H9 (cell line): ENCODE data around the gene DNAJC22. TPM values are rescaled to one million over a fixed set of nuclear protein-coding genes. Genes with fewer than 3 reads are reported as not detected.
A peak's percentile ranks its signal among the peaks of the same experiment; 100 is the strongest.

ENCODE experiments used
- DNase-seq: peaks from one replicate; pipeline ENCODE4 v3.0.0-alpha.2; 2017
- H2AFZ ChIP-seq: one replicate; pipeline ENCODE4 v1.6.1; 2013; ENCODE audit warnings: mild to moderate bottlenecking, low read length, control low read depth, moderate library complexity
- H2AK5ac ChIP-seq: 2 replicates; pipeline ENCODE4 v1.6.1; 2013; ENCODE audit warnings: low read length, control low read depth, mixed read lengths; ENCODE audit not compliant: insufficient read length
- H2BK120ac ChIP-seq: one replicate; pipeline ENCODE4 v1.6.1; 2013; ENCODE audit warnings: low read depth, mild to moderate bottlenecking, low read length, control low read depth, inconsistent platforms; ENCODE audit not compliant: poor library complexity, severe bottlenecking
- H2BK12ac ChIP-seq: 2 replicates; pipeline ENCODE4 v1.6.1; 2013; ENCODE audit warnings: low read length, control low read depth, mixed read lengths, low read depth; ENCODE audit not compliant: insufficient read length
- H2BK15ac ChIP-seq: 2 replicates; pipeline ENCODE4 v1.6.1; 2013; ENCODE audit warnings: low read depth, low read length, control low read depth
- H2BK20ac ChIP-seq: one replicate; pipeline ENCODE4 v1.6.1; 2013; ENCODE audit warnings: low read depth, mild to moderate bottlenecking, low read length, control low read depth, inconsistent platforms; ENCODE audit not compliant: poor library complexity, severe bottlenecking
- H2BK5ac ChIP-seq: 2 replicates; pipeline ENCODE4 v1.6.1; 2013; ENCODE audit warnings: low read length, control low read depth, mixed read lengths; ENCODE audit not compliant: insufficient read length
- H3K14ac ChIP-seq: 2 replicates; pipeline ENCODE4 v1.6.1; 2013; ENCODE audit warnings: low read length, control low read depth; ENCODE audit not compliant: insufficient read depth
- H3K18ac ChIP-seq: 2 replicates; pipeline ENCODE4 v1.6.1; 2013; ENCODE audit warnings: low read depth, mild to moderate bottlenecking, mixed read lengths, low read length, control low read depth; ENCODE audit not compliant: insufficient read length
- H3K23ac ChIP-seq: 2 replicates; pipeline ENCODE4 v1.6.1; 2013; ENCODE audit warnings: low read length, control low read depth, mixed read lengths, low read depth; ENCODE audit not compliant: insufficient read length
- H3K23me2 ChIP-seq: 2 replicates; pipeline ENCODE4 v1.6.1; 2013; ENCODE audit warnings: low read depth, mild to moderate bottlenecking, mixed read lengths, low read length, control low read depth; ENCODE audit not compliant: insufficient read length, poor library complexity, severe bottlenecking
- H3K27ac ChIP-seq: 2 replicates; pipeline ENCODE4 v1.5.1; 2013; ENCODE audit warnings: low read length, control low read depth, mixed read lengths, low read depth; ENCODE audit not compliant: insufficient read length
- H3K27me3 ChIP-seq: 2 replicates; pipeline ENCODE4 v1.6.1; 2013; ENCODE audit warnings: low read length, control low read depth, inconsistent platforms; ENCODE audit not compliant: insufficient read depth
- H3K4ac ChIP-seq: 2 replicates; pipeline ENCODE4 v1.6.1; 2013; ENCODE audit warnings: low read depth, mild to moderate bottlenecking, control low read depth, inconsistent platforms, low read length, moderate library complexity
- H3K4me1 ChIP-seq: 2 replicates; pipeline ENCODE4 v1.6.1; 2013; ENCODE audit warnings: low read length, control low read depth, inconsistent platforms; ENCODE audit not compliant: insufficient read depth
- H3K4me2 ChIP-seq: 2 replicates; pipeline ENCODE4 v1.6.1; 2013; ENCODE audit warnings: low read length, control low read depth, mixed read lengths; ENCODE audit not compliant: insufficient read length, insufficient read depth
- H3K56ac ChIP-seq: 2 replicates; pipeline ENCODE4 v1.6.1; 2013; ENCODE audit warnings: low read depth, mild to moderate bottlenecking, mixed read lengths, low read length, control low read depth; ENCODE audit not compliant: insufficient read length
- H3K79me1 ChIP-seq: 2 replicates; pipeline ENCODE4 v1.6.1; 2013; ENCODE audit warnings: low read depth, mild to moderate bottlenecking, moderate library complexity, low read length, control low read depth, inconsistent platforms; ENCODE audit not compliant: insufficient read depth, poor library complexity, severe bottlenecking
- H3K79me2 ChIP-seq: 2 replicates; pipeline ENCODE4 v1.6.1; 2013; ENCODE audit warnings: low read length, control low read depth, inconsistent platforms; ENCODE audit not compliant: insufficient read depth
- H3K9ac ChIP-seq: 2 replicates; pipeline ENCODE4 v1.6.1; 2013; ENCODE audit warnings: low read length, control low read depth, mixed read lengths; ENCODE audit not compliant: insufficient read length; ENCODE audit errors: extremely low read depth
- H3K9me3 ChIP-seq: one replicate; pipeline ENCODE4 v1.6.1; 2013; ENCODE audit warnings: low read depth, low read length, inconsistent platforms; ENCODE audit not compliant: control insufficient read depth
- H3T11ph ChIP-seq: one replicate; pipeline ENCODE4 v1.6.1; 2013; ENCODE audit warnings: mild to moderate bottlenecking, low read length, control low read depth, inconsistent platforms
- H4K20me1 ChIP-seq: one replicate; pipeline ENCODE4 v1.6.1; 2013; ENCODE audit not compliant: control insufficient read depth, insufficient read length, insufficient read depth
- H4K5ac ChIP-seq: 2 replicates; pipeline ENCODE4 v1.6.1; 2013; ENCODE audit warnings: low read depth, mild to moderate bottlenecking, mixed read lengths, low read length, control low read depth; ENCODE audit not compliant: insufficient read length
- H4K8ac ChIP-seq: replicated peaks from 2 replicates; pipeline ENCODE4 v1.6.1; 2013; ENCODE audit warnings: low read length, control low read depth, mixed read lengths, low read depth; ENCODE audit not compliant: insufficient read length
- H4K91ac ChIP-seq: 2 replicates; pipeline ENCODE4 v1.6.1; 2013; ENCODE audit warnings: low read depth, mild to moderate bottlenecking, moderate library complexity, mixed read lengths, low read length, control low read depth; ENCODE audit not compliant: insufficient read length
- H3K27ac Mint-ChIP-seq, 3 experiments: 2 replicates in 2 of 3; 3 replicates in 1 of 3; pipeline ENCODE4 v1.8.0; 2020 to 2021; ENCODE audit warnings: mixed read lengths in 3 of 3, mild to moderate bottlenecking in 1 of 3, moderate library complexity in 1 of 3
- H3K27me3 Mint-ChIP-seq: 2 replicates; pipeline ENCODE4 v1.8.0; 2021; ENCODE audit warnings: low read depth, mild to moderate bottlenecking, moderate library complexity, mixed read lengths
- H3K36me3 Mint-ChIP-seq, 3 experiments: 2 replicates in 2 of 3; 3 replicates in 1 of 3; pipeline ENCODE4 v1.8.0; 2020 to 2021; ENCODE audit warnings: low read depth in 3 of 3, mixed read lengths in 3 of 3; ENCODE audit not compliant: insufficient read depth in 1 of 3
- H3K4me1 Mint-ChIP-seq, 2 experiments: 2 replicates each; pipeline ENCODE4 v1.8.0; 2020; ENCODE audit warnings: mixed read lengths in 2 of 2
- H3K4me3 Mint-ChIP-seq, 2 experiments: 2 replicates in 1 of 2; 3 replicates in 1 of 2; pipeline ENCODE4 v1.8.0; 2020 to 2021; ENCODE audit warnings: mild to moderate bottlenecking in 2 of 2, mixed read lengths in 2 of 2, moderate library complexity in 1 of 2
- H3K9me3 Mint-ChIP-seq, 2 experiments: 2 replicates in 1 of 2; 3 replicates in 1 of 2; pipeline ENCODE4 v1.8.0; 2020; ENCODE audit warnings: mild to moderate bottlenecking in 2 of 2, mixed read lengths in 2 of 2, moderate library complexity in 1 of 2
- CTCF ChIP-seq: fragments of 200-600 bp; sonication (generic); conservative IDR thresholded peaks from 3 replicates; pipeline ENCODE4 v1.8.0; 2021; ENCODE audit warnings: antibody characterized with exemption, mild to moderate bottlenecking
- WGBS: extraction: QIAGEN DNeasy Blood & Tissue Kit; methylation state at CpG from one replicate; pipeline ENCODE4 v1.1.7; 2013; ENCODE audit warnings: missing lambda C conversion rate, low lambda C conversion rate, mixed read lengths; ENCODE audit not compliant: insufficient read length; ENCODE audit errors: extremely low coverage; 5-methylcytosine and 5-hydroxymethylcytosine counted together
- total RNA-seq: library from RNA; stranded (reverse); gene quantifications from 2 replicates; pipeline ENCODE4 v1.2.1, GENCODE V29; 2021

DNAJC22 gene
- total RNA-seq, 1 experiment from 2014 or later = 3.2 TPM

- Histone ChIP-seq H3K79me2 (no peaks in the 10 kb centered on the region), H2BK12ac (no peak within 1 kb of the TSS), H3K56ac (no peak within 1 kb of the TSS), H4K8ac (no peak within 1 kb of the TSS), H3K27ac (no peak within 1 kb of the TSS), H2BK20ac (no peak within 1 kb of the TSS), H2BK15ac (no peak within 1 kb of the TSS), H4K5ac (no peak within 1 kb of the TSS), H4K20me1 (no peaks in the 10 kb centered on the region), H3K4ac (no peak within 1 kb of the TSS), H2AK5ac (no peak within 1 kb of the TSS), H3K9ac (no peak within 1 kb of the TSS), H3K9me3 (no peaks in the 10 kb centered on the region), H2BK5ac (no peak within 1 kb of the TSS), H3K23me2 (peaks cover 15% of the 10 kb centered on the region), H3K18ac (no peak within 1 kb of the TSS), H3K4me2 (peak within 1 kb of the TSS; percentile 46), H3T11ph (no peak within 1 kb of the TSS), H4K91ac (no peak within 1 kb of the TSS), H3K79me1 (no peaks in the 10 kb centered on the region), H2BK120ac (no peak within 1 kb of the TSS), H3K23ac (no peak within 1 kb of the TSS), H2AFZ (no peak within 1 kb of the TSS), H3K4me1 (peaks cover 4% of the 10 kb centered on the region; the same call in 1 of the 2 replicates), H3K14ac (no peak within 1 kb of the TSS), H3K27me3 (peaks cover 70% of the 10 kb centered on the region)
- WGBS = no CpG with 5 or more reads among the region's 65 CpGs
- peaks cover 92% of the 10 kb centered on the region for H3K27me3 Mint-ChIP-seq
- peaks cover 0 to 3% of the 10 kb centered on the region in 2 experiments; a peak in 2 of 5 replicates for H3K9me3 Mint-ChIP-seq
- peak; percentile 89 for DNase-seq
- H3K27ac Mint-ChIP-seq = no peak within 1 kb of the TSS
- peak within 1 kb of the TSS; percentile 57 to 80 for H3K4me3 Mint-ChIP-seq
- peak; percentile 100 for TF ChIP-seq CTCF
- H3K36me3 Mint-ChIP-seq = no peaks in the 10 kb centered on the region; a peak in 2 of 7 replicates
- peaks cover 39 to 48% of the 10 kb centered on the region in 2 experiments for H3K4me1 Mint-ChIP-seq
These were observed 9.8 kb upstream of the DNAJC22 start, which contains the start of gene C1QL4 for GRCh38 chr12:49336645-49337584. Gene C1QL4 (minus strand): TSS chr12:49337188. CDS start chr12:49336477, 711 bp downstream.
